CD4-positive, CD25-positive, alpha-beta regulatory T cell (primary cell): Measurements from ENCODE around the gene CAMK1D. TPM values are rescaled to one million over a fixed set of nuclear protein-coding genes. Genes with fewer than 3 reads are reported as not detected.
A peak's percentile ranks its signal among the peaks of the same experiment; 100 is the strongest.

Experiments used
- ATAC-seq, 2 donors: fragments of 150-1000 bp; cut with Tn5 transposase; one replicate each; pipeline ENCODE4 v1.10.0; 2021; ENCODE audit warnings: low read depth in 2 of 2, moderate number of reproducible peaks in 2 of 2, moderate library complexity in 1 of 2
- DNase-seq, 3 donors: peaks; one replicate each; pipeline versions ENCODE4 v3.0.0 to v3.0.0-alpha.2; 2012 to 2022; ENCODE audit warnings: mixed read lengths in 1 of 3
- H3K27ac ChIP-seq: one replicate; pipeline ENCODE4 v1.7.0; 2013; ENCODE audit warnings: mild to moderate bottlenecking, low read length; ENCODE audit not compliant: insufficient read depth, poor library complexity, severe bottlenecking
- H3K27me3 ChIP-seq: one replicate; pipeline ENCODE4 v1.7.0; 2013; ENCODE audit warnings: low read length; ENCODE audit not compliant: control insufficient read depth, insufficient read depth
- H3K36me3 ChIP-seq: one replicate; pipeline ENCODE4 v1.7.0; 2013; ENCODE audit warnings: mild to moderate bottlenecking, low read length, moderate library complexity; ENCODE audit not compliant: control insufficient read depth, insufficient read depth
- H3K4me1 ChIP-seq: 2 replicates; pipeline ENCODE4 v1.7.0; 2013; ENCODE audit warnings: mild to moderate bottlenecking, low read length; ENCODE audit not compliant: insufficient read depth, control insufficient read depth, poor library complexity, severe bottlenecking
- H3K4me3 ChIP-seq: one replicate; pipeline ENCODE4 v1.7.0; 2013; ENCODE audit warnings: low read depth, mild to moderate bottlenecking, low read length, moderate library complexity
- H3K9me3 ChIP-seq, 2 experiments: 1 replicate in 1 of 2; 2 replicates in 1 of 2; pipeline ENCODE4 v1.7.0; 2013; ENCODE audit warnings: low read length in 2 of 2, mild to moderate bottlenecking in 1 of 2, moderate library complexity in 1 of 2; ENCODE audit not compliant: control insufficient read depth in 2 of 2
- H3K27ac Mint-ChIP-seq, 3 donors: one replicate each; pipeline ENCODE4 v1.8.0; 2020 to 2022; ENCODE audit warnings: mild to moderate bottlenecking in 3 of 3, mixed read lengths in 3 of 3, moderate library complexity in 2 of 3
- H3K27me3 Mint-ChIP-seq: one replicate; pipeline ENCODE4 v1.8.0; 2022; ENCODE audit warnings: mild to moderate bottlenecking, mixed read lengths
- H3K36me3 Mint-ChIP-seq: one replicate; pipeline ENCODE4 v1.8.0; 2020; ENCODE audit warnings: mixed read lengths
- H3K4me1 Mint-ChIP-seq, 4 donors: one replicate each; pipeline ENCODE4 v1.8.0; 2020 to 2022; ENCODE audit warnings: mixed read lengths in 4 of 4, mild to moderate bottlenecking in 1 of 4
- H3K4me3 Mint-ChIP-seq, 4 donors: one replicate each; pipeline ENCODE4 v1.8.0; 2020 to 2022; ENCODE audit warnings: mild to moderate bottlenecking in 4 of 4, mixed read lengths in 4 of 4, moderate library complexity in 3 of 4
- H3K9me3 Mint-ChIP-seq, 7 donors: one replicate each; pipeline ENCODE4 v1.8.0; 2020 to 2022; ENCODE audit warnings: mixed read lengths in 7 of 7, mild to moderate bottlenecking in 3 of 7, moderate library complexity in 2 of 7
- polyA plus RNA-seq, 4 donors: library from polyadenylated mRNA; unstranded; fragments of 300-500 nt; fragmentation: Illumina TruSeq; gene quantifications; one replicate each; pipeline ENCODE4 v1.2.3, GENCODE V29; 2021
- total RNA-seq: library from RNA; stranded (reverse); gene quantifications from one replicate; pipeline ENCODE4 v1.2.3, GENCODE V29; 2022

CAMK1D gene
- total and polyA plus RNA-seq, 5 donors from 2014 or later: 4.4 to 25.3 (median 5.2) TPM

DNA sequence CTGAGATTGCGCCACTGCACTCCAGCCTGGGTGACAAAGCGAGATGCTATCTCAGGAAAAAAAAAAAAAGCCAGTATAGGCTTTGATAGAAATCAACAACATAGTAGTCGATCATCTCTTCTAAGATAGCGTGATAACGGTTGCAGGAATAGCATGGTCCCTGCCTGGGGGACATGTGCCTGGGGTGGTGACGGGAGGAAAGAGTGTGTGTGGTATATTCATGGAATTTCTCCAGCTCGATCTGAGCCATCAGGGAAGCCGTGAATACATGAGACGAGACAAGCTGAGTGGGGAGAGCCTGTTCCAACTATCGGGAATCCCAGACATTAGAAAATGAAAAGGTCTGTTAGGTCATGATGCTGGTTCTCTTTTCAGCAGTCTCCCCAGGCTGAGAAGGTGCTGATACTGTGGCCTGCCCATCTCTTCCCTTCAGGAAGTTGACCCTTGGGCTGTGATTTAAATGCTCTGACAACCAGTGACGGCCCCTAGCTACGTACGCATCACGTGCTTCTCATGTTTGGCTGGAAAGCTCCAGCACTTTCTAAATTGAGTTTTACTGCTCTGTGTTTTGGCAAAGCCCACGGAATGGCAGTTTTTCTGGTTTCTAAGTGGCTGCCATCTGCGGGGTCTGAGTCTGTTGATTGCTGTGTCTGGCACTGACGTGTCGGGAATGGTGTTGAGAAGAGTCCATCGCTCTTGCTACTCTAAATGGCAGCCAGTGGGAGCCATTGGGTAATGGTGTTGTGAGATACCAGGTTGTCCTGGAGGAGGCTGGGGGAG lies 422.8 kb downstream of the CAMK1D start:
- ATAC-seq: no peak

DNA sequence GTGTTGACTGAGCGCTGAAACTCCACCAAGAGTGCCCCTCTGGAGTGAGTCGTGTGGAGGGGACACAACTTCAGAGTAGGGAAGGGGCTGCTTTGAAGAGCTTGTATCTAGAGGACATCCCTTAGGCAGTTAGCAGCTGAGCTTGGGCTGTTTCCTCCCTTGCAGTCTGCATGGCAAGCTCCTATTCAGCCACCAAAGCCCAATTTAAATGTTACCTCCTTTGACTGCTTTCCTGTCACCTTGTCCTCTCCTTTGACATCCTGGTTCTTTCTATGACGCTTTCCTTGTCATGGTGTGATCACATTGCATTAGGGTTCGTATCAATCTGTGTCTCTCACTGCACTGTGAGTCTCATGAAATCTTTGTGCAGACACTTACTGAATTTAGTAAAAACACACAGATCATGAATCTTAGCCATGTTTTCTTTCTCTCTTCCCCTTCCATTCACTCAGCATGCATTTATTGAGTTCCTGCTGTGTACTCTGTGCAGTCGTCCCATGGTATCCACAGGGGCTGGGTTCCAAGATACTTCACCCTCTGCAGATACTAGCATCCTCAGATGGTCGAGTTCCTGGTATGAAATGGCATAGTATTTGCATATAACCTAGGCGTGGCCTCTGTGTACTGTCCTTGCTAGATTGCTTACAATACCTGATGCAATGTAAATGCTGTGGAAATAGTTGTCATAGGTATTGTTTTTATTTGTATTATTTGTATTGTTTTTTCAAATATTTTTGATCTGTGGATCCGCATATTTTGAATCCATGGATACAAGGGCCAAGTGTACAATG lies 423.6 kb downstream of the CAMK1D start:
- Mint-ChIP-seq H3K36me3 (peaks cover 29% of the 10 kb centered on the region), H3K4me3 (no peak overlapping the region), H3K4me1 (peaks cover 0 to 12% (median 6%) of the 10 kb centered on the region in 4 donors), H3K9me3 (peaks cover 0 to 3% (median 0%) of the 10 kb centered on the region in 7 donors), H3K27me3 (peaks cover 4% of the 10 kb centered on the region), H3K27ac (no peak overlapping the region)
- DNase-seq (no peak), ATAC-seq (no peak)
- no peaks in the 10 kb centered on the region for H3K4me1 ChIP-seq
- H3K36me3 ChIP-seq: peaks cover 5% of the 10 kb centered on the region
- no peaks in the 10 kb centered on the region for H3K9me3 ChIP-seq
- H3K4me3 ChIP-seq: no peak overlapping the region
- H3K27ac ChIP-seq: no peak overlapping the region
- H3K27me3 ChIP-seq: no peaks in the 10 kb centered on the region

More for the DNA sequence above, 422.8 kb downstream of the CAMK1D start:
- Mint-ChIP-seq H3K27me3 (peaks cover 4% of the 10 kb centered on the region), H3K9me3 (peaks cover 0 to 3% (median 0%) of the 10 kb centered on the region in 7 donors), H3K36me3 (peaks cover 31% of the 10 kb centered on the region), H3K27ac (peak overlapping the region in 1 of 3 donors; percentile 20), H3K4me3 (no peak overlapping the region), H3K4me1 (peaks cover 0 to 12% (median 6%) of the 10 kb centered on the region in 4 donors)
- peaks cover 5% of the 10 kb centered on the region for H3K36me3 ChIP-seq
- no peak overlapping the region for H3K4me3 ChIP-seq
- no peak for DNase-seq
- H3K4me1 ChIP-seq: no peaks in the 10 kb centered on the region
- no peaks in the 10 kb centered on the region for H3K9me3 ChIP-seq
- no peak overlapping the region for H3K27ac ChIP-seq
- H3K27me3 ChIP-seq: no peaks in the 10 kb centered on the region

DNA sequence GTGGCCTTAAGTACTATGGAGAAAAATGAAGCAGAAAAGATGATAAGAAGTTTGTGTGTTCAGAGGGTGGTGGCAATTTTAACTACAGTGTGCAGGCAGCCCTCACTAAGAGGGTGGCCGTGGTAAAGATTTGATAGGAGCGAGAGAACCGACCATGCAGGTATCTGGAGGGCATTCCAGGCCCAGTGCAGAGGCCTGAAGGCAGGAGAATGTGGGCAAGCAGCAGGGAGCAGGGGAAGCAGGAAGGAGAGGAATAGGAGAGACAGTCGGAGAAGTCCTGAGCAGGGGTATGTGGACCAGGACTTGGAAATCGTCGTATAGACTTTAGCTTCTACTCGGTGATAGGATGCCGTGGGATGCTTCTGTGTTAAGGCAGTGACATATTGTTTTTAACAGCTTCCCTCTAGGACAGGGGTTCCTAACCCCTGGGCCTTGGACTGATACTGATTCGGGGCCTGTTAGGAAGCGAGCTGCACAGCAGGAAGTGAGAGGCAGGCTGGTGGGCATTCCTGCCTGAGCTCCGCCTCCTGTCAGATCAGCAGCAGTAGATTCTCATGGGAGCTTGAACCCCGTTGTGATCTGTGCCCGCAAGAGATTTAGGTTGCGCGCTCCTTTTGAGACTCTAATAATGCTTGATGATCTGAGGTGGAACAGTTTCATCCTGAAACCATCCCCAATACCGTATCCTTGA lies 425.0 kb downstream of the CAMK1D start:
- H3K4me1 ChIP-seq: no peaks in the 10 kb centered on the region
- Mint-ChIP-seq H3K9me3 (peaks cover 0 to 3% (median 0%) of the 10 kb centered on the region in 7 donors), H3K36me3 (peaks cover 29% of the 10 kb centered on the region), H3K4me1 (peaks cover 0 to 12% (median 6%) of the 10 kb centered on the region in 4 donors), H3K4me3 (no peak overlapping the region), H3K27me3 (peaks cover 4% of the 10 kb centered on the region), H3K27ac (peak overlapping the region in 2 of 3 donors; percentile 10 to 82)
- H3K9me3 ChIP-seq: no peaks in the 10 kb centered on the region
- DNase-seq (no peak), ATAC-seq (no peak)
- no peaks in the 10 kb centered on the region for H3K27me3 ChIP-seq
- H3K4me3 ChIP-seq: no peak overlapping the region
- peaks cover 5% of the 10 kb centered on the region for H3K36me3 ChIP-seq
- no peak overlapping the region for H3K27ac ChIP-seq

DNA sequence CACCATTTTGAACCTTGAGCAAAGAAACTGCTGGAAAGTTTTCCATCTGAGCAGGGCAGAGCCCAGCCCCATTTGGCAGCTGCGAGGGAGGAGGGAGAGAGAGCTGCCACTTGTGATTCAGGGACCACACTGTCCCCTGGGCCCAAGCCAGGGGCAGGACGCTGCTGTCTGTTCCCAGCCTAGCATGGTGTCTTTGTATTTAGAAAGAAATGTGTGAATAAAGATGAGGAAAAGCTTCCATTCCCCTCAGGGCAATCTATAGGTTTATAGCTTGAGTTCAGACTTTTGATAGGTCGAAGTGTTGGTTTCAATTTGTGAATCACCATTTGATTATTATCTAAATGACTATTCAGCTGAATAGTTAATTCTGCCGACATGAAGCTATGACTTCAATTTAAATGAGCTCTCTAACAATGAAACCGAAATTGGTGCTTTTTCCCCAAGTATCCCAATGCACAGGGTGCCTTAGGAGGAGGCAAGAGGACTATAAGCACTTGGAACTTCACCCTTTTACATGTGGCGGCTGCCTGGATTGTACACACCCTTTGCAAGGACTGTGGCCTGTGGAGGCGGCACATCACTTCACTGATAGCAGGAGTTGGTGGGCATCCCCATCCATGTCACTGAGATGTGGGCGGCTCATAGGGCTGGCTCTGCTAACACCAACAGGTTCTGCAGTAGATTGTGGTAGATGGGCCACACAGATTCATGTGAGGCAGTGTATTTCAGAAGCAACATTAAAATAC lies 428.7 kb downstream of the CAMK1D start:
- H3K27ac ChIP-seq: no peak overlapping the region
- DNase-seq: no peak
- no peak overlapping the region for H3K27ac Mint-ChIP-seq
- H3K4me1 ChIP-seq: no peaks in the 10 kb centered on the region
- H3K27me3 Mint-ChIP-seq: no peaks in the 10 kb centered on the region
- H3K9me3 Mint-ChIP-seq: peaks cover 0 to 1% (median 0%) of the 10 kb centered on the region in 7 donors
- ATAC-seq: no peak
- H3K4me3 Mint-ChIP-seq: no peak overlapping the region
- H3K36me3 ChIP-seq: peaks cover 4% of the 10 kb centered on the region
- H3K27me3 ChIP-seq: no peaks in the 10 kb centered on the region
- H3K36me3 Mint-ChIP-seq: peaks cover 31% of the 10 kb centered on the region
- no peak overlapping the region for H3K4me3 ChIP-seq
- H3K9me3 ChIP-seq: no peaks in the 10 kb centered on the region
- H3K4me1 Mint-ChIP-seq: peaks cover 0 to 21% (median 7%) of the 10 kb centered on the region in 4 donors

DNA sequence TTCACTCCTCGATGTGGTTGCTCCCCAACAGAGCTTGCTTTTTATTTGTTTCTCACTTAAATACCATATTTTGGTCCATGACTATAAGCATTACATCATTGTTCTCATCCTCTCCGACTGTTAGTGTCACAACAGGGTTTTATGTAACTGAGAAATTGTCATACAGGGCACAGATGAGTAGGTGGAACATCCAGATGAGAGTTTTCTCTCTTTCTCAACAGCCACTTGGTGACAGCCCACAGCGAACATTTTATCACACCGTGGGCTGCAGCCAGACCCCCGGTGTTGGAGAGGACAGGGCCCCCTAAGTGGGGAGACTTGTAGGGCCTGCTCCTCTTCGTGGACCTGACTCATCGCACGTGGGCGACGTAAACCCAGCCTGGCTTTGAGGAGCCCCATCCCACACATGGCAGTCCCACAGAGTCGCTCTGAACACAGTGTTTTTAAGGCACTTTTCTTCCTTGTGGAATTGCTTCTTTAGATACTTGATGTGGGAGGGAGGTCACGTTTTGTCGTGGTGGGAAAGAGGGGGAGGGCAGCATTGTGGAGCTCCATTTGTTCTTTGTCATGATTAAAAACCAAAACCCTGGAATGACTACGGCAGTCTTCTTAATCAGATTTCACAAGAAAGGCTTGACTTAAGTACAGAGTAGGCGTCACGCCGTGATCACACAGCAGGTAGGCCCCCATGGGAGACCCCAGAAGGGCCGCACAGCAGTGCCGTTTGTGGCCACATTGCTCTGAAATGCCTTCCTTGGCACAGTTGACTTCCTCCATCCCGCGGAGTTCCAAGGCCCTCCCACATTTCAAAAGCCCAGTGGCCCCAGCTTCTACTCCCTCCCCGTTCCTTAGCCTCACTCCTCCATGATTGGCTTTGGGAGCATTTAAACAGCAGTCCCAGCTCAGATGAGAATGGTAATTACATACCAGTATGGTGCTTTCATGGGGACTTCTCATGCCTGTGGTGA lies 431.6 kb downstream of the CAMK1D start:
- H3K27ac ChIP-seq: no peak overlapping the region
- peaks cover 32% of the 10 kb centered on the region for H3K36me3 Mint-ChIP-seq
- peaks cover 0 to 15% (median 4%) of the 10 kb centered on the region in 4 donors for H3K4me1 Mint-ChIP-seq
- DNase-seq (no peak), ATAC-seq (no peak)
- peaks cover 0 to 1% (median 0%) of the 10 kb centered on the region in 7 donors for H3K9me3 Mint-ChIP-seq
- no peaks in the 10 kb centered on the region for H3K27me3 Mint-ChIP-seq
- H3K9me3 ChIP-seq: no peaks in the 10 kb centered on the region
- no peaks in the 10 kb centered on the region for H3K4me1 ChIP-seq
- no peak overlapping the region for H3K4me3 ChIP-seq
- H3K27me3 ChIP-seq: no peaks in the 10 kb centered on the region
- H3K27ac Mint-ChIP-seq: no peak overlapping the region
- no peak overlapping the region for H3K4me3 Mint-ChIP-seq
- peaks cover 4% of the 10 kb centered on the region for H3K36me3 ChIP-seq

DNA sequence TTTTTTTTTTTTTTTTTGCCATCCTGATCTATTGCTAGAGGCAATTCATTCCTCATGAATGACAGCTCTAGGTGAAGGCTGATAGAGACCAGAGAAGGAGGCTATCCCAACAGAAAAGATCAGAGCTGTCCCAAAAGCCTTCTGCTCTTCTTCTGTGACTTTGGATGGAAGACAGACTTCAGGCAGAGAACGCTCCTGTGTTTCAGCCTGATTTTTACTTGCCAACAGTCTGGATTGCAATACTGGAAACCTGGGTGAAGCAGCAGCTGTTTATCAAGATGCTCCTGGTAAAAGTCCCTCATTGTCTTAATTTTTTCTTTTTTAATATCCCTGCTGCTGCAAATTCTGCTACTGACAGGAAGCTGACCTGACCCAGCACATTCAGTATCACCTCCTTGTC lies 432.6 kb downstream of the CAMK1D start:
- H3K4me1 Mint-ChIP-seq: peaks cover 0 to 10% (median 3%) of the 10 kb centered on the region in 4 donors

More for the DNA sequence above, 432.6 kb downstream of the CAMK1D start:
- Histone ChIP-seq H3K36me3 (peaks cover 4% of the 10 kb centered on the region), H3K4me1 (no peaks in the 10 kb centered on the region), H3K9me3 (no peaks in the 10 kb centered on the region), H3K27me3 (no peaks in the 10 kb centered on the region), H3K4me3 (no peak overlapping the region), H3K27ac (no peak overlapping the region)
- Mint-ChIP-seq H3K4me3 (no peak overlapping the region), H3K9me3 (no peaks in the 10 kb centered on the region), H3K36me3 (peaks cover 33% of the 10 kb centered on the region), H3K27ac (no peak overlapping the region), H3K27me3 (no peaks in the 10 kb centered on the region)
- ATAC-seq (no peak), DNase-seq (no peak)
